Neuron (in vitro differentiated cells): Measurements from ENCODE around the gene BFSP2.
A peak's percentile ranks its signal among the peaks of the same experiment; 100 is the strongest.
"Not testable (repeated sequence)": the region's sequence is repeated elsewhere in the genome, so short reads cannot be mapped to it uniquely, and the experiment has no call there.

ENCODE experiments used
- H2AFZ ChIP-seq: one replicate; pipeline ENCODE4 v1.6.1; 2013; ENCODE audit warnings: low read depth, mild to moderate bottlenecking, inconsistent platforms, low read length, moderate library complexity
- H3K27me3 ChIP-seq: one replicate; pipeline ENCODE4 v1.6.1; 2013; ENCODE audit warnings: low read length; ENCODE audit not compliant: insufficient read depth
- H3K36me3 ChIP-seq: one replicate; pipeline ENCODE4 v1.6.1; 2013; ENCODE audit warnings: low read length; ENCODE audit not compliant: insufficient read depth
- H3K4me1 ChIP-seq: one replicate; pipeline ENCODE4 v1.6.1; 2013; ENCODE audit warnings: low read length; ENCODE audit not compliant: insufficient read depth
- H3K4me3 ChIP-seq: 2 replicates; pipeline ENCODE4 v1.5.1; 2013; ENCODE audit warnings: mild to moderate bottlenecking, low read length, moderate library complexity
- H3K9me3 ChIP-seq: one replicate; pipeline ENCODE4 v1.6.1; 2013; ENCODE audit warnings: low read length

BFSP2 gene

GRCh38 chr3:133473472-133474191 lies 73.8 kb downstream of the BFSP2 start:
- not testable (repeated sequence) for H3K4me3 ChIP-seq
- peaks cover 18% of the 10 kb centered on the region for H3K4me1 ChIP-seq

GRCh38 chr3:133474251-133474801 lies 74.5 kb downstream of the BFSP2 start:
- Histone ChIP-seq H3K4me3 (no peak overlapping the region), H3K4me1 (peaks cover 18% of the 10 kb centered on the region), H2AFZ (peak overlapping the region; percentile 17)

More at GRCh38 chr3:133473472-133474191, 73.8 kb downstream of the BFSP2 start:
- H3K36me3 ChIP-seq, H3K27me3 ChIP-seq, H3K9me3 ChIP-seq: not testable (repeated sequence)
- peak overlapping the region; percentile 17 for H2AFZ ChIP-seq

GRCh38 chr3:133474817-133475216 lies 75.0 kb downstream of the BFSP2 start:
- H3K4me1 ChIP-seq: peaks cover 18% of the 10 kb centered on the region
- H2AFZ ChIP-seq: no peak overlapping the region
- no peak overlapping the region for H3K4me3 ChIP-seq
- H3K27me3 ChIP-seq: no peaks in the 10 kb centered on the region
- H3K9me3 ChIP-seq: no peaks in the 10 kb centered on the region
- no peaks in the 10 kb centered on the region for H3K36me3 ChIP-seq

More at GRCh38 chr3:133474251-133474801, 74.5 kb downstream of the BFSP2 start:
- H3K9me3 ChIP-seq: no peaks in the 10 kb centered on the region
- no peaks in the 10 kb centered on the region for H3K27me3 ChIP-seq
- H3K36me3 ChIP-seq: no peaks in the 10 kb centered on the region

- no peaks in the 10 kb centered on the region for H3K9me3 ChIP-seq
- no peak overlapping the region for H3K4me3 ChIP-seq
- peaks cover 18% of the 10 kb centered on the region for H3K4me1 ChIP-seq
- H3K27me3 ChIP-seq: no peaks in the 10 kb centered on the region
- no peak overlapping the region for H2AFZ ChIP-seq
- H3K36me3 ChIP-seq: no peaks in the 10 kb centered on the region
Measured at GRCh38 chr3:133475245-133476010, 75.6 kb downstream of the BFSP2 start.

GRCh38 chr3:133476971-133477375 lies 77.1 kb downstream of the BFSP2 start:
- Histone ChIP-seq H3K27me3 (no peaks in the 10 kb centered on the region), H3K36me3 (no peaks in the 10 kb centered on the region), H3K9me3 (no peaks in the 10 kb centered on the region), H2AFZ (no peak overlapping the region), H3K4me3 (no peak overlapping the region), H3K4me1 (peaks cover 18% of the 10 kb centered on the region)

GRCh38 chr3:133477487-133477886 lies 77.6 kb downstream of the BFSP2 start:
- H3K4me3 ChIP-seq: no peak overlapping the region

GRCh38 chr3:133478624-133479023 lies 78.8 kb downstream of the BFSP2 start:
- Histone ChIP-seq H3K9me3 (no peaks in the 10 kb centered on the region), H3K36me3 (no peaks in the 10 kb centered on the region), H3K4me1 (peaks cover 10% of the 10 kb centered on the region), H3K27me3 (no peaks in the 10 kb centered on the region), H2AFZ (no peak overlapping the region), H3K4me3 (no peak overlapping the region)

More at GRCh38 chr3:133477487-133477886, 77.6 kb downstream of the BFSP2 start:
- Histone ChIP-seq H2AFZ (no peak overlapping the region), H3K9me3 (no peaks in the 10 kb centered on the region), H3K36me3 (no peaks in the 10 kb centered on the region), H3K4me1 (peaks cover 18% of the 10 kb centered on the region), H3K27me3 (no peaks in the 10 kb centered on the region)

GRCh38 chr3:133479401-133479800 lies 79.5 kb downstream of the BFSP2 start:
- Histone ChIP-seq H3K9me3 (no peaks in the 10 kb centered on the region), H3K4me3 (no peak overlapping the region), H3K4me1 (peaks cover 3% of the 10 kb centered on the region), H3K27me3 (no peaks in the 10 kb centered on the region), H2AFZ (no peak overlapping the region), H3K36me3 (no peaks in the 10 kb centered on the region)

GRCh38 chr3:133479895-133480669 lies 80.2 kb downstream of the BFSP2 start:
- Histone ChIP-seq H3K4me3 (no peak overlapping the region), H3K9me3 (no peaks in the 10 kb centered on the region), H3K4me1 (no peaks in the 10 kb centered on the region)

GRCh38 chr3:133482474-133482873 lies 82.6 kb downstream of the BFSP2 start:
- H2AFZ ChIP-seq, H3K4me1 ChIP-seq, H3K9me3 ChIP-seq, H3K36me3 ChIP-seq, H3K4me3 ChIP-seq, H3K27me3 ChIP-seq: not testable (repeated sequence)

More at GRCh38 chr3:133479895-133480669, 80.2 kb downstream of the BFSP2 start:
- Histone ChIP-seq H3K27me3 (no peaks in the 10 kb centered on the region), H2AFZ (no peak overlapping the region), H3K36me3 (no peaks in the 10 kb centered on the region)

- no peak overlapping the region for H2AFZ ChIP-seq
- no peaks in the 10 kb centered on the region for H3K27me3 ChIP-seq
Measured at GRCh38 chr3:133486658-133487057, 86.8 kb downstream of the BFSP2 start.

GRCh38 chr3:133487204-133487603 lies 87.3 kb downstream of the BFSP2 start:
- no peaks in the 10 kb centered on the region for H3K36me3 ChIP-seq
- no peak overlapping the region for H3K4me3 ChIP-seq
- H3K4me1 ChIP-seq: no peaks in the 10 kb centered on the region
- H3K9me3 ChIP-seq: peaks cover 10% of the 10 kb centered on the region
- no peak overlapping the region for H2AFZ ChIP-seq
- no peaks in the 10 kb centered on the region for H3K27me3 ChIP-seq

More at GRCh38 chr3:133486658-133487057, 86.8 kb downstream of the BFSP2 start:
- H3K36me3 ChIP-seq: no peaks in the 10 kb centered on the region
- no peaks in the 10 kb centered on the region for H3K4me1 ChIP-seq
- peaks cover 10% of the 10 kb centered on the region for H3K9me3 ChIP-seq
- H3K4me3 ChIP-seq: no peak overlapping the region
